ENCODE data around the gene NDUFS3. TPM values are rescaled to one million over a fixed set of nuclear protein-coding genes. Genes with fewer than 3 reads are reported as not detected.

NDUFS3 gene
- total and polyA plus RNA-seq, 2 of the 13 experiments (the other 11 are each of a cell fraction or from before 2014, with no cell fraction given) = 151 to 184 TPM

- peak; percentile 24; the same call in 1 of the 2 replicates for TF ChIP-seq THAP9 (CRISPR knock-in tag; IDR thresholded peaks at IDR 0.05; ENCODE audit: borderline replicate concordance)
- TF ChIP-seq ZFY (CRISPR knock-in tag; IDR thresholded peaks at IDR 0.05) = peak; percentile 88
- TF ChIP-seq ATF7-NPFF (CRISPR knock-in tag; IDR thresholded peaks at IDR 0.05; ENCODE audit: low read depth) = peak; percentile 55
- no peak for TF ChIP-seq ZBTB3 (CRISPR knock-in tag; IDR thresholded peaks at IDR 0.05; ENCODE audit: borderline replicate concordance, low read depth)
- TF ChIP-seq ZBTB43 (CRISPR knock-in tag; conservative IDR thresholded peaks at IDR 0.05) = no peak; the same call in none of the 2 replicates
- TF ChIP-seq ZNF501 (CRISPR knock-in tag; IDR thresholded peaks at IDR 0.05) = peak; percentile 47
- no peak for TF ChIP-seq SUZ12 (IDR thresholded peaks at IDR 0.05; ENCODE audit: low read depth, low read length)
- peak; percentile 54; the same call in 1 of the 2 replicates for TF ChIP-seq RFXAP (CRISPR knock-in tag; IDR thresholded peaks at IDR 0.05; ENCODE audit: borderline replicate concordance)
- TF ChIP-seq EEA1 (CRISPR knock-in tag; IDR thresholded peaks at IDR 0.05; ENCODE audit: borderline replicate concordance) = no peak; the same call in 1 of the 2 replicates
- TF ChIP-seq CBX1 (IDR thresholded peaks at IDR 0.05; ENCODE audit: low read depth) = peak; percentile 63
- no peak for TF ChIP-seq ZNF512 (CRISPR knock-in tag; IDR thresholded peaks at IDR 0.05)
- TF ChIP-seq PRDM4 (CRISPR knock-in tag; IDR thresholded peaks at IDR 0.05; ENCODE audit: borderline replicate concordance) = no peak
- TF ChIP-seq GMEB1 (CRISPR knock-in tag; IDR thresholded peaks at IDR 0.05; ENCODE audit: borderline replicate concordance) = peak; percentile 95
- peak; percentile 86 for TF ChIP-seq SALL2 (CRISPR knock-in tag; IDR thresholded peaks at IDR 0.05)
- peak; percentile 67 for TF ChIP-seq ELF1 (CRISPR knock-in tag; IDR thresholded peaks at IDR 0.05)
- TF ChIP-seq KDM5A (IDR thresholded peaks at IDR 0.05; ENCODE audit: borderline replicate concordance, low read length) = peak; percentile 59; the same call in 1 of the 2 replicates
- TF ChIP-seq GATA4 (IDR thresholded peaks at IDR 0.05; ENCODE audit: borderline replicate concordance, low read depth) = no peak
- TF ChIP-seq SMAD1 (CRISPR knock-in tag; IDR thresholded peaks at IDR 0.05; ENCODE audit: borderline replicate concordance, low read depth) = no peak
Measured at GRCh38 chr11:47552566-47553405, 26.1 kb upstream of the NDUFS3 start, which contains the start of gene CELF1 (continued).

Measured in HepG2 (cell line).